HG03039 (cell line): Measurements from ENCODE around the gene BMP10.

ENCODE experiments used
- ATAC-seq: cut with Tn5 transposase; IDR thresholded peaks from one replicate; pipeline ENCODE4 v1.9.1; 2021; ENCODE audit warnings: mild to moderate bottlenecking, moderate library complexity; ENCODE audit not compliant: unreplicated experiment

The BMP10 gene

DNA sequence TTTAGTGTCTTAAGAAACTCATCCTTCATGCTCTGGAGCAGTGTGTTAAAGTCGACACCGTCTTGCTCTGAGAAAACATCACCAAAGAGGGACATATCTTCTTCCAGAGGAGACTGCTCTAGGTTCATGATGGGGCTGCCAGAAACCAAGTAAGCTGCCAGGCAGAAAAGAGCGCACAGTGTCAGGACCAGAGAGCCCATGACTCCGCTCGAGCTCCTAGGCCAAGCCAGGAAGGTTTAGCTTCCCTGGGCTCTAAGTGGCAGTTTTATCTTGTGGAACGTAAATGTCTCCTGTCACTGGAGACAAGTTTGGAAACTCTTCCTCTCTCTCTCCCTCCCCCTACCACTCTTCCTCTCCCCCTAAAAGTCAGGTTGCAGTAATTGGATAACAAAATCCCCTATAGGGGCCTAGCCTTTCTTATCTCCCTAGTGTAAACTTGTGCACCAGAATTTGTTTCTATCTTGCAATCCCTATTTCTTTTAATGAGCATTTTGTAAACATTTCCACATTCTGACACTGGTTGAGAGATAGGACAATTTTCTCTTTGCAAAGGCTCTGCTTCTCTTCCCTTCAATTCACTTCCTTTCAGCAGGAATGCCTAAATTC lies at the start of gene BMP10:
Gene BMP10 (minus strand): TSS at position 239 of the 606 bp plus-strand sequence. CDS start 39 bp downstream, at position 200.
- no peak for ATAC-seq

DNA sequence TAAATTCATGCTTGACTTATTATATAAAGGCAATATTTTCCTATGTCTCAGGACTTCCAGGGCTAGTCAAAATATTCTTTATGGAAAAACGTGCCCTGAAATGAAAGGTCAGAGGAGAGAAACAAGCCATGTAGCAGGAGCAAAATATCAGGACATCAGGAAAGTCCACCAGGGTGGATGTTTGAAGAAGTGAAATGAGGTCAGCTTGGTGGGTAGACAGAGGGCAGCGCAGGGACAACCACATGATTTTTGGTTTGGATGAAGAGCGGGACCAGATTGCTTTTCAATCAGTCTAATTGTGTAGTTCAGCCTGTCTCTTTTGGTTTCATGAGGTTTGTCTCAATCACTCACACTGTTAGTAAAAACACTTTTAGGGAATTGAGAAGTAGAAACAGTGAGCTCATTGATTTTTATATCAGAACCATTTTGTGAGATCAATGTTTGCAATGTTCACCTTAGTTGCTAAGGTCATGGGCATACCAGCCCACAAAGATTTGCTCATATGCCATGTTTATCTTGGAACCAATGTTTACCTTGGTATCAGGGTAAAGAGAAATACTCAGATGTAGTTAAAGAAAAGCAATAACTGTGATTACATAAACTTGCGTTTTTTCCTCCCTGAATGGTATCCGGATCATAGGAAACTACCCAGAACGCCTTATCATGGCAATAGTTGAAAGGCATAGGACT lies 49.4 kb upstream of the BMP10 start:
- ATAC-seq = no peak

GRCh38 chr2:68918497-68918896 lies 47.3 kb upstream of the BMP10 start:
- ATAC-seq = no peak

- ATAC-seq = no peak
Measured at GRCh38 chr2:68917034-68917718, 46.0 kb upstream of the BMP10 start.

- ATAC-seq = no peak
Measured at GRCh38 chr2:68916226-68916625, 45.0 kb upstream of the BMP10 start.

- ATAC-seq = no peak
Measured at GRCh38 chr2:68915393-68915792, 44.2 kb upstream of the BMP10 start.

DNA sequence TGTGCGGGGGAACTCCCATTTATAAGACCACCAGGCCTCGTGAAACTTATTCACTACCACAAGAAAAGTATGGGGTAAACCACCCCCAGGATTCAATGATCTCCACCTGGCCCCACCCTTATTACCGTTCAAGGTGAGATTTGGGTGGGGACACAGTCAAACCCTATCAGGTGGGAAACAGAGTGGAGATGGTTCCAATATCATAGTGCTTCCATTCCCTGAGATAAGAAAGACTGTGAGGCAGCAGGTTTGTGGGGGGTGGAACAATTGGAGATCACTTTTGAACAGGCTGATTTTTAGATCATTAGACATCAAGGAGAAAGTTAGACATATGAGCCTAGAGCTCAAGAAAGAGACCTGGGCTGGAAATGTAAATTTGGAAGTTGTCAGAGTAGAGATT lies 42.2 kb upstream of the BMP10 start:
- ATAC-seq = no peak

GRCh38 chr2:68912732-68913131 lies 41.5 kb upstream of the BMP10 start:
- no peak for ATAC-seq

- no peak for ATAC-seq
Measured at GRCh38 chr2:68912111-68912510, 40.9 kb upstream of the BMP10 start.

GRCh38 chr2:68911709-68912108 lies 40.5 kb upstream of the BMP10 start:
- no peak for ATAC-seq

- ATAC-seq = no peak
Measured at GRCh38 chr2:68911246-68911645, 40.0 kb upstream of the BMP10 start.

GRCh38 chr2:68909793-68910674 lies 38.8 kb upstream of the BMP10 start:
- ATAC-seq = no peak

- peak; percentile 95 for ATAC-seq
Measured at GRCh38 chr2:68908392-68908970, 37.3 kb upstream of the BMP10 start.

DNA sequence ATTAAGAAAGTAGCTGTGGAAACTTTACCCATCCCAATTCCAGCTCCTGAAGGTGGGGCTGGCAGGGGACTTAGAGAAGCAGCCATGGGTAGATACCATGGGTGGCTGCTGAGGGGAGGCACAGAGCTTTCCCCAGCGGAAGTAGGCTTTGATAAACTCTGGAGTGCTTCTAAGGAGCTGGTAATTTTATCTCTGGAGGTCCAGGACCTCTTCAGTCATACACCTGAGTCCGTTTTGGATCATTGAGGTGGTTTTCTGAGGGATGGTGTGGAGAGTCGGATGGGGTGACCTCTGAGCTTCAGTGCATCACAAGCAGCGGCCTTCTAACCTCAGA lies 36.7 kb upstream of the BMP10 start:
- peak; percentile 10 for ATAC-seq

DNA sequence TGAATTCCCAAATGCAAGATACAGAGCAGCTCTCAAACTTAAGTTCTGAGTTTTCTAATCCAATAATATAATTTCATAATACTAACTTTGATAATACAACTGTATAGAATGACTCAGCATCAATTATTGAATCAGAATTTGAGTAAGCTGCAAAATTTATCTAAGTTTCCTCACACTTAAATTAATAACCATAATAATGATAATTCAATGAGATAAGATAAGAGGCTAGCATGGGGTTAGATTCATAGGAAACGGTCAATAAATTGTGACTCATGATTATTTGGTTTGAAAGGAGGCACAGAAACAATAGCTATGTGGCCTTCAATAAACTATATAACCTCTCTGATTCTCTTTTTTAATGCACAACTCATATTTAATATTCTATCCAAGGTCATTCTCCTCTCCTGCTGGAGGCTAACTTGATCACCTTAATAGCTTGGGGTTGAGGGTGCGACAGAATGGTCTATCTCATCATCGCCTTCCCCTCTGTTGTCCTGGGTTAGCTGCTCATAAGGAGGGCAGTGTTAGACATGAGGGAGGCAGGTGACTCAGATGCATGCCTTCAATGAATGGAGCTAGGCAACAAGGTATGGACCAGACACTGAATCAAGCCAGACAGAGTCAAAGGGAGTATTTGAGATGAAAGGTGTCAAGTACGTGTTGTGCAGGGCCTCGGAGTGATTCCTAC lies 36.2 kb upstream of the BMP10 start:
- no peak for ATAC-seq

GRCh38 chr2:68906716-68907115 lies 35.5 kb upstream of the BMP10 start:
- ATAC-seq = no peak

- no peak for ATAC-seq
Measured at GRCh38 chr2:68905116-68905515, 33.9 kb upstream of the BMP10 start.

GRCh38 chr2:68901561-68901960 lies 30.4 kb upstream of the BMP10 start:
- no peak for ATAC-seq

DNA sequence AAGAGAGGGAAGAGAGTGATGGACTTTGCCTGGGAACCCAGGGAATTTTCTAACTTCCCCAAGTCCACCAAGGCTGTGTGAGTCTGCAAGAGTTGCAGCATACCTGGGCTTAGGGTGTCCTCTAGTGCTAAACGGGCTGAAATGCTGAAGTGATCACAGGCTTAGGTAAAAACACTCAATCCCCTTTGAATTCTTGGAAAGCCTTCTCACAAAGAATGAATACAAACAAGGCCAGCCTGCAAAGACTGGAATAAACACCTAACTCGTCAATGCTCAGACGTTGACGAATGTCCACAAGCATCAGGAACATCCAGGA lies 30.0 kb upstream of the BMP10 start:
- ATAC-seq = no peak

DNA sequence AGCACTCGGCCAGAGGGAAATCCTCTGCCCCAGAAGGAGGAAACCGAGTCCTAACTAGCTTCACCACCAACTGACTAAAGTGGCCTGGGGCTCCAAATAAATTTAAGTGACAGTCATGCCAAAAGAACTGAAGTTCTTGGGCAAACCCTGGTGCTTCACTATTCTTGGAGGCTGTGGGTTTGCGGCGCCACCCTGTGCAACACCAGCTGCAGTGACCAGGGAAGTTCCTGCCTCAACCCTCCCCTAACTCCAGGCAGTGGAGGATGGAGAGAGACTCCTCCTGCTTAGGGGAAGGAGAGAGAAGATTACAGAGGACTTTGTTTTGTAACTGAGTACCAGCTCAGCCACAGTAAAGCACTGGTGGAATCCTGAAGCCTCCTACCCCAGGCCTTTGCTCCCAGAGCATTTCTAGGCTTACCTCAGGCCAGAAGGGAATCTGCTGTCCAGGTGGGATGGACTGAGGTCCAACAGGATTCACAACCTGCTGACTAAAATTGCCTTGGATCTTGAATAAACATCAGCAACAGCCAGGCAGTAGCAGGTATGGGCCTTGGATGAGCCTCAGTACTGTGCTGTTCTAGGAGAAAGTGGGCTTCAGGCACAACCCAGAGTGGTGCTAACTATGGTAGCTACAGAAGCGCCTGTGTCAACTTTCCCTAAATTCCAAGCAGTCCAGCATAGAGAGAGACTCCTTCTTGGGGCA lies 29.4 kb upstream of the BMP10 start:
- no peak for ATAC-seq
